Hepatocyte (in vitro differentiated cells): ENCODE data around the gene KRTAP3-1. TPM values are rescaled to one million over a fixed set of nuclear protein-coding genes. Genes with fewer than 3 reads are reported as not detected.

ENCODE experiments used
- DNase-seq: peaks from one replicate; pipeline ENCODE4 v3.0.0-alpha.2; 2016; ENCODE audit warnings: low spot score
- H2AFZ ChIP-seq: fragments of 200-600 bp; sonication (generic); 2 replicates; pipeline ENCODE4 v1.6.0; 2016; ENCODE audit warnings: antibody characterized with exemption, mild to moderate bottlenecking
- H3K27ac ChIP-seq: fragments of 200-600 bp; sonication (generic); 2 replicates; pipeline ENCODE4 v1.5.1; 2016; ENCODE audit warnings: mild to moderate bottlenecking
- H3K27me3 ChIP-seq: fragments of 200-600 bp; sonication (generic); 2 replicates; pipeline ENCODE4 v1.6.1; 2016
- H3K36me3 ChIP-seq: fragments of 200-600 bp; sonication (generic); replicated peaks from 2 replicates; pipeline ENCODE4 v1.5.1; 2016; ENCODE audit warnings: low read depth; ENCODE audit not compliant: insufficient read depth
- H3K4me1 ChIP-seq: fragments of 200-600 bp; sonication (generic); 2 replicates; pipeline ENCODE4 v1.5.1; 2016; ENCODE audit warnings: mild to moderate bottlenecking, moderate library complexity; ENCODE audit not compliant: insufficient read depth
- H3K4me2 ChIP-seq: fragments of 200-600 bp; sonication (generic); 2 replicates; pipeline ENCODE4 v1.6.0; 2016
- H3K4me3 ChIP-seq: fragments of 200-600 bp; sonication (generic); 2 replicates; pipeline ENCODE4 v1.5.1; 2016; ENCODE audit warnings: mild to moderate bottlenecking
- H3K79me2 ChIP-seq: fragments of 200-600 bp; sonication (generic); 2 replicates; pipeline ENCODE4 v1.6.0; 2017; ENCODE audit warnings: mild to moderate bottlenecking
- H3K9me2 ChIP-seq: fragments of 200-600 bp; sonication (generic); replicated peaks from 2 replicates; pipeline ENCODE4 v1.6.0; 2017; ENCODE audit warnings: mild to moderate bottlenecking; ENCODE audit not compliant: insufficient read depth
- H3K9me3 ChIP-seq: fragments of 200-600 bp; sonication (generic); 2 replicates; pipeline ENCODE4 v1.5.1; 2016; ENCODE audit warnings: low read depth, mild to moderate bottlenecking
- H4K20me1 ChIP-seq: fragments of 200-600 bp; sonication (generic); 2 replicates; pipeline ENCODE4 v1.6.0; 2016; ENCODE audit warnings: mild to moderate bottlenecking; ENCODE audit not compliant: insufficient read depth, poor library complexity, severe bottlenecking
- CTCF ChIP-seq: fragments of 200-600 bp; sonication (generic); IDR thresholded peaks from 2 replicates; pipeline ENCODE4 v1.5.1; 2016; ENCODE audit warnings: antibody characterized with exemption, mild to moderate bottlenecking; ENCODE audit not compliant: poor library complexity
- EZH2 ChIP-seq: fragments of 200-600 bp; sonication (generic); IDR thresholded peaks from 2 replicates; pipeline ENCODE4 v1.6.1; 2016; ENCODE audit warnings: antibody characterized with exemption, mild to moderate bottlenecking, borderline replicate concordance
- EZH2phosphoT487 ChIP-seq: fragments of 200-600 bp; sonication (generic); IDR thresholded peaks from one replicate; pipeline ENCODE4 v1.6.1; 2018; ENCODE audit warnings: antibody characterized with exemption, mild to moderate bottlenecking, low read depth, moderate library complexity; ENCODE audit not compliant: unreplicated experiment, severe bottlenecking
- WGBS: methylation state at CpG from one replicate; pipeline ENCODE4 v1.1.6; 2016; ENCODE audit warnings: low lambda C conversion rate; ENCODE audit errors: missing lambda C conversion rate; 5-methylcytosine and 5-hydroxymethylcytosine counted together
- polyA plus RNA-seq: library from polyadenylated mRNA; unstranded; fragments of >200 nt; fragmentation: Nextera tagmentation; extraction: Ambion mirVana; gene quantifications from 2 replicates; pipeline ENCODE4 v1.2.1, GENCODE V29; 2016
- total RNA-seq: library from RNA; depleted of rRNA; stranded (reverse); fragments of >200 nt; gene quantifications from 2 replicates; pipeline ENCODE4 v1.2.3, GENCODE V29; 2014

Gene KRTAP3-1
- total and polyA plus RNA-seq, 2 experiments from 2014 or later: 3.4 TPM; not detected in 1

DNA sequence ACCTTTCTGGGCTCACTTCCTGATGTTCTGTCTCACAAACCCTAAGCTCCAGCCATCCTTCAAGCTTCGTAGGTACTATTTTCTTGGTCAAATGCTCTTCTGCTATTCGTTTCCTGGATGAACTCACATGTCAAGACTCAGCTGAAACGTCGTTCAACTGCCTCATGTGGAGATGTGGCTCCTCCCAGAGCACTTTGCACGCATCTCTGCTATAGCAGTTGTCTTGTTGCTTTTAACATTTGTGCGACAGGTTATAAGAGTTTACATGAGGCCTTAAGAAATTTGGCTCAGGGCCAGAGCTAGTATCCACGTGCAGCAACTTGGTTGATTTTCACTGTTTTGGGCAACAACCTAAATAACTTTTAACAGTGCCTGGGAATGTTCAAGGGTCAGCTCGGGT lies 22.0 kb downstream of the KRTAP3-1 start:
- no peak overlapping the region for H3K27ac ChIP-seq
- H3K9me2 ChIP-seq: no peaks in the 10 kb centered on the region
- TF ChIP-seq EZH2: no peak
- no peak for TF ChIP-seq EZH2phosphoT487
- TF ChIP-seq CTCF: no peak
- WGBS: 77% methylated on average over 8 of the region's 8 CpGs
- H3K4me1 ChIP-seq: no peaks in the 10 kb centered on the region
- no peaks in the 10 kb centered on the region for H3K79me2 ChIP-seq
- H3K4me3 ChIP-seq: no peak overlapping the region
- H3K4me2 ChIP-seq: no peak overlapping the region
- no peaks in the 10 kb centered on the region for H3K27me3 ChIP-seq
- no peak overlapping the region for H2AFZ ChIP-seq
- DNase-seq: no peak
- H3K9me3 ChIP-seq: no peaks in the 10 kb centered on the region
- no peaks in the 10 kb centered on the region for H3K36me3 ChIP-seq
- no peaks in the 10 kb centered on the region for H4K20me1 ChIP-seq

GRCh38 chr17:40984226-40984625 lies 24.7 kb downstream of the KRTAP3-1 start, which contains the start of gene KRT40:
Gene KRT40 (minus strand): TSS chr17:40984326. CDS start chr17:40984273, 53 bp downstream.
- Histone ChIP-seq H3K36me3 (no peaks in the 10 kb centered on the region), H3K4me1 (peaks cover 6% of the 10 kb centered on the region), H3K4me2 (no peak within 1 kb of the TSS), H4K20me1 (no peaks in the 10 kb centered on the region), H3K9me2 (no peaks in the 10 kb centered on the region), H3K9me3 (no peaks in the 10 kb centered on the region), H3K27me3 (no peaks in the 10 kb centered on the region), H2AFZ (no peak within 1 kb of the TSS), H3K4me3 (no peak within 1 kb of the TSS), H3K79me2 (no peaks in the 10 kb centered on the region), H3K27ac (no peak within 1 kb of the TSS)
- TF ChIP-seq EZH2phosphoT487: no peak
- no peak for TF ChIP-seq CTCF
- TF ChIP-seq EZH2: no peak
- DNase-seq: no peak
- WGBS: 59% methylated on average over 3 of the region's 3 CpGs

DNA sequence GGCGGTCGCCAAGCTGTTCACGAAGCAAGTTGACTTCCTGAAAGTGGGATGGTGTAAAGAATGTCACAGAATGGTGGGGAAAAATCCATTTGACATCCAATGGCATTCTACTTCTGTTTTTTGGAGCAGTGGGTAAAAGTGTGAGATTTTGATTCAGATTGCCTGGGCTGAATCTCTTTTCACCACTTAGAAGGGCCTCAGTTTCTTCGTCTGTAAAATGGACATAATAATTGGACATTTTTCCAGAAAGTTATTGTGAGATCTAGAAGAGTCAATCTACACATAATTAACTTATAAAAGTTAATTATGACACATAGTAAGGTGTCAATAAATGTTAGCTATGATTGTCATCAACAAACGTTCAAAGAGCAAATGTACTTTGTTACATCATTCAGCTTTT lies 27.8 kb downstream of the KRTAP3-1 start:
- Histone ChIP-seq H3K9me3 (no peaks in the 10 kb centered on the region), H3K27me3 (no peaks in the 10 kb centered on the region), H3K9me2 (no peaks in the 10 kb centered on the region), H3K4me3 (no peak overlapping the region), H2AFZ (peak overlapping the region; percentile 8), H3K27ac (no peak overlapping the region), H3K36me3 (no peaks in the 10 kb centered on the region), H3K4me1 (peaks cover 6% of the 10 kb centered on the region), H3K4me2 (peak overlapping the region; percentile 47), H4K20me1 (no peaks in the 10 kb centered on the region), H3K79me2 (no peaks in the 10 kb centered on the region)
- 67% methylated on average over 5 of the region's 5 CpGs for WGBS
- no peak for DNase-seq
- no peak for TF ChIP-seq CTCF
- TF ChIP-seq EZH2phosphoT487: no peak
- TF ChIP-seq EZH2: no peak

DNA sequence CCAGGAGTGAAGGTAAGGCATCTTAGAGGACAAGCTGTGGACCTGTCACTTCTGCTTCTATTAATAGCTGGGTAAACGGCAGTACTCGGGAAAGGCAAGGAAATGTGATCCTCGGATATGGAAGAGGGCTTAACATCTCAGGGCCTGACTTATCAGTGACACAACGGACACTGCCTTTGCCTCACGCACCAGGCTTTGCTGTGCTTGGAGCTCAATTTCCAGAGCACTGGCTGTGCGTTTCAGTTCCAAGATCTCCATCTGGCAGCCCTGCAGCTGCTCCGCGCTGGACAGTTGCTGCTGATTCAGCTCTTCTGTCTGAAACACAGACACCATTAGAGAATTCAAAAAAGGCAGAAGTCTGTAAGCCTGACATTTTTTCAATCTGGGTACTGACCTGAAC lies 28.3 kb downstream of the KRTAP3-1 start:
- TF ChIP-seq CTCF (no peak), EZH2phosphoT487 (no peak), EZH2 (no peak)
- Histone ChIP-seq H3K4me3 (no peak overlapping the region), H3K36me3 (no peaks in the 10 kb centered on the region), H3K9me2 (no peaks in the 10 kb centered on the region), H2AFZ (peak overlapping the region; percentile 8), H3K79me2 (no peaks in the 10 kb centered on the region), H3K9me3 (no peaks in the 10 kb centered on the region), H3K4me1 (peaks cover 6% of the 10 kb centered on the region), H3K27me3 (no peaks in the 10 kb centered on the region), H3K27ac (no peak overlapping the region), H4K20me1 (no peaks in the 10 kb centered on the region), H3K4me2 (peak overlapping the region; percentile 47)
- WGBS: 13% methylated on average over 8 of the region's 8 CpGs
- peak; percentile 50 for DNase-seq
